GM21423 (cell line): ENCODE results near the gene PEX5L.
"Not testable (repeated sequence)": the region's sequence is repeated elsewhere in the genome, so short reads cannot be mapped to it uniquely, and the experiment has no call there.

Experiments
- ATAC-seq: cut with Tn5 transposase; IDR thresholded peaks from one replicate; pipeline ENCODE4 v1.9.1; 2021; ENCODE audit warnings: mild to moderate bottlenecking, moderate library complexity; ENCODE audit not compliant: unreplicated experiment

PEX5L gene, protein sequence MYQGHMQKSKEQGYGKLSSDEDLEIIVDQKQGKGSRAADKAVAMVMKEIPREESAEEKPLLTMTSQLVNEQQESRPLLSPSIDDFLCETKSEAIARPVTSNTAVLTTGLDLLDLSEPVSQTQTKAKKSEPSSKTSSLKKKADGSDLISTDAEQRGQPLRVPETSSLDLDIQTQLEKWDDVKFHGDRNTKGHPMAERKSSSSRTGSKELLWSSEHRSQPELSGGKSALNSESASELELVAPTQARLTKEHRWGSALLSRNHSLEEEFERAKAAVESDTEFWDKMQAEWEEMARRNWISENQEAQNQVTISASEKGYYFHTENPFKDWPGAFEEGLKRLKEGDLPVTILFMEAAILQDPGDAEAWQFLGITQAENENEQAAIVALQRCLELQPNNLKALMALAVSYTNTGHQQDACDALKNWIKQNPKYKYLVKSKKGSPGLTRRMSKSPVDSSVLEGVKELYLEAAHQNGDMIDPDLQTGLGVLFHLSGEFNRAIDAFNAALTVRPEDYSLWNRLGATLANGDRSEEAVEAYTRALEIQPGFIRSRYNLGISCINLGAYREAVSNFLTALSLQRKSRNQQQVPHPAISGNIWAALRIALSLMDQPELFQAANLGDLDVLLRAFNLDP

GRCh38 chr3:180036671-180037455 is at the start of gene PEX5L:
TSS of gene PEX5L (minus strand) at chr3:180036937. CDS start at chr3:180036599, 338 bp downstream.
- peak; percentile 80 for ATAC-seq

DNA sequence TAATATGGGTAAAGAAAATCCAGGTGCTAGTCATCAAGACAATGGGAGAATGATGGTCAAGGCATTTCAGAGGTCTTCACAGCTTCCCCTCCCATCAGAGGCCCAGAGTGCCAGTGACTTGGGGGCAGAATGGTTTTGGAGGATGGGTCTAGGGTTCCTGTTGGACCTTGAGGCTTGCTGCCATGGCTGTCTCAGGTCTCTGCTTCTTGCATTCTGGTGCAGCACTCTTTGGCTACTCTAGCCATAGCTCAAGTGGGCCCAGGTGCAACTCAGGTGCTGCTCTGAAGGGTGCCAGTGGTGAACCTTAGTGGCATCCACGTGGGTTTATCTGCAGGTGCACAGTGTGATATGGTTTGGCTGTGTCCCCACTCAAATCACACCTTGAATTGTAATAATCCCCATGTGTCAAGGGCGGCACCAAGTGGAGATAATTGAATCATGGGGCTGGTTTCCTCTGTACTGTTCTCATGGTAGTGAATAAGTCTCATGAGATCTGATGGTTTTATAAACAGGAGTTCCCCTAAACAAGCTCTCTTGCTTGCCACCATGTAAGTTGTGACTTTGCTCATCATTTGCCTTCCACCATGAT is 48.5 kb upstream of the PEX5L start:
- no peak for ATAC-seq

DNA sequence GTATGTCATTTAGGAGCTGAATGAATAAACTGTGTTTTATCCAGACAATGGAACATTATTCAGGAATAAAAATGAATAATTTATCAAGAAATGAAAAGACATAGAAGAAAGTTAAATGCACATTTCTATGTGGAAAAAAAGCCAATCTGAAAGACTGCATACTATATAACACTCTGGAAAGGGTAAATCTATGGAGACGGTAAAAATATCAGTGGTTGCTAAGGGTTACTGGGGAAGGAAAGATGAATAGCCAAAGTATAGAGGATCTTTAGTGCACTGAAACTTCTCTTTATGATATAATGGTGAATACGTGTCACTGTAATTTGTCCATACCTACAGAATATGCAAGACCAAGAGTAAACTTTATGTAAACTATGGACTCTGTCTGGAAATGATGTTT is 46.0 kb upstream of the PEX5L start:
- ATAC-seq, result no peak

- ATAC-seq, result no peak
These were observed 41.9 kb upstream of the PEX5L start for GRCh38 chr3:180078592-180078991.

DNA sequence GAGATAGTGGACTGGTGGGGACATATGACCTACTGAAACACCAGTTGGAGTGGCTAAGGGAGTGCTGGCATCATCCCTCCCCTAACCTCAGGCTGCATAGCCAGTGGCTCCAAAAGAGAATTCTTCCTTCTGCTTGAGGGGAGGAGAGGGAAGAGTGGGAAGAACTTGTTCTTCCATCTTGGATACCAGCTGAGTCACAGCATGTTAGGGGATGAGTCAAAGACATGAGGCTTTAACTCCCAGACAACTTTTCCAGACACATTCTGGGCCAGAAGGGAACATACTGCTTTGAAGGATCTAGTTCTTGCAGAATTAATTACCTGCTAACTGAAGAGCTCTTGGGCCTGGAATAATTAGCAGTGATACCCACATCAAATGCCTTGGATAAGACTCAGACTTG is 36.8 kb upstream of the PEX5L start:
- no peak for ATAC-seq

DNA sequence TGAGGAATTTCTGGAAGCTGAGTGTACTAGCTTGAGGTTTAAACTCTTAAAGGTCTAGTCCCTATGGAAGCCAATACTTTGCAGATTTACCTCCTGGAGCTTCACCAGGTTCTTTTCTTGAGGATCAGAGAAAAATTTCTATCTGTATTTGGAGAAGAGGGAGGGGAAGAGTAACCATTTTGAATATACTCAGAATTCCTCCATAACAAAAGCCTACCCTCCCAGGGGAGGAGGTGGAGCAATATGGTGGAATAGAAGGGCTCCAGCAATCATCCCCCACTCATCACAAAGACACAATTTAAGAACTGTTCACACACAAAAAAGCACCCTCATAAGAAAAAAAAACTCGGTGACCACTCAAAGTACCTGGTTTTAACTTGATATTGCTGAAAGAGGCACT is 36.0 kb upstream of the PEX5L start:
- ATAC-seq, result no peak

DNA sequence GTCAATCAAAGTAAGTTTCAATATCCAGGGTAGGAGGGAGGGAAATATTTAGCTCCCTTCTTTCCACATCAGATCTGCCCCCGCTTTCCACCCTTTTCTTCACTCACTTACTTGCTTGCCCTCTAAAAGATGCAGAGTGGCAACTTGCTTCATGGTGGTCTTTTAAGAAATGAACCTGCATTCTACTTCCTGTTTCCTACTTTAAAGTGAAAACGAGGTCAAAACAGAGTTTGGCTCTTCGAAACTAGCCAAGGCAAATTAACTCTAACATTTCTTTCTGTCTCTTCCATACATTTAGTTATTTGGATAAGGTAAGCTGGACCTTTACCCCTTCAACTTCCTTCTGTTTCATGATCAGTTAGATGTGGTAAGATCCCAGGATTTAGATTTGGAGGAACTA is 34.2 kb upstream of the PEX5L start:
- no peak for ATAC-seq

DNA sequence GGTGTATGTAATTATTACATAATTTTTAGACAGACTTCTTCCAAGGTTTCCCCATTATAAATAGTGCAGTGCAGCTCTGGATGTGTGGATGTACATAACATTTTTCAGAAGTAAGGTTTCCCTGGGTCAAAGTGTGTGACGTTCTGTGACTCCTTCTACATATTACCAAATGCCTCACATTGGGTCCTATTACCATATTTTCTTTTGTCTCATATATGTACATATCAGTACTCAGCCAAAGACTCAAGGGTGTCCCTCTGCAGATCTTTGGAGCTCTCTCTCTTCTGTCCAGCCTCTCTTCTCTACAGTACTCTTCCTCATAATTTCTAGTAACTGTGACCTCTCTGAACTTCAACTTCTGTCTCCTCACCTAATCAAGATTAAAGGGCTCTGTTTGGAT is 31.3 kb upstream of the PEX5L start:
- no peak for ATAC-seq

- no peak for ATAC-seq
These were observed 29.9 kb upstream of the PEX5L start for GRCh38 chr3:180066598-180066997.

GRCh38 chr3:180063783-180064182 is 27.0 kb upstream of the PEX5L start:
- ATAC-seq, result no peak

DNA sequence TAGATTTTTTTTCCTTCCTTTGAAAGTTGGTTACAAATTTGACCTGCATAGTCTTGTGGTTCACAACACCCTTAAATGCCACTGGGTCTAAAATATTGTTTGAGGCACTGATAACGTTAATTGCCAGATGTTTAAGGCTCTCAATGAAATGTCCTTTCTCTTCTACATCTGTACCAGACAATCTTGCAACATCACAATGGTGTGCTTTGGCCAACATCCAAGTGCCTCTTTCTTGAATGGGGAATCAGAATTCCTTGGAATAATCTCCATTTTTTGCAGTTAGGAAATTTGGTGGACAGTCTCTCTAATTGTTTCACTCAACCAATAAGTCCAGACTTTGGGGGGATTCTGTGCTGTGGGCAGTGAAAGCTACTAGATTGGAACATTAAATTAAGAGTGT is 26.0 kb upstream of the PEX5L start:
- ATAC-seq, result no peak

DNA sequence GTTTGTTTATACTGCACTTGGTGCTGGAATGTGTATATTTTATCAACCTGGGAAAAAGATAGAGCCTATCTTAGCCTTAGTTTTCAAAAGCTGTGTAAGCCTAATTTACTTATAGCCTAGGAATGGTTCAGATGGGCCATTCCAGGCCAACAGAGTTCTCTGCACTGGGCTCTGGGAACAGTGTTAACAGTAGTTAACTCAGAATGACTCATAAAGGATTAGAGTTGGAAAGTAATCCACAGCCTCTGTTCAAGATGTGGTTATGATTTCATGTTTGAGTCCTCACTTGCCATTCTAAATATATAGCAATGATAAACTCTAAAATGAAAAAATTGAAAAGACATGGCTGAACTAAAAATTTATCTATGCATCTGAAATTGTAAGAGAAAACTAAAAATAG is 22.6 kb upstream of the PEX5L start:
- no peak for ATAC-seq

DNA sequence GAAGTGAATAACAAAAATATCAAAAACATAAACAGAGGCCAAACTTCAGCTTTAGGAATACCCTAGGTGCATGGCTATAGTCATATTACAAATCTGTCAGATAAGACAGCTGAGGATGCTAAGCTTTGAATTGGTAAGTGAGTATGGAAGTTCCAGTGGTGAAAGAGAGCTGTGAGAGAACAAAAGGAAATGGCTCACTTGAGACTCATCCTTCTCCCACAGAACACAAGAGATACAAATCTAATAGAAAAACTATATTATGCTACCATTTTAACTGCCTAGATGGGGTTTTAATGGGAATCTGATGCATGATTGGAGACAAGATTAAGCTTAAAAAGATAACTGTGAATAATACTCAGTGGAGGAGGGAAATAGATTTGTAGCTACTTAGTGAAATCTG is 21.5 kb upstream of the PEX5L start:
- ATAC-seq, result no peak

DNA sequence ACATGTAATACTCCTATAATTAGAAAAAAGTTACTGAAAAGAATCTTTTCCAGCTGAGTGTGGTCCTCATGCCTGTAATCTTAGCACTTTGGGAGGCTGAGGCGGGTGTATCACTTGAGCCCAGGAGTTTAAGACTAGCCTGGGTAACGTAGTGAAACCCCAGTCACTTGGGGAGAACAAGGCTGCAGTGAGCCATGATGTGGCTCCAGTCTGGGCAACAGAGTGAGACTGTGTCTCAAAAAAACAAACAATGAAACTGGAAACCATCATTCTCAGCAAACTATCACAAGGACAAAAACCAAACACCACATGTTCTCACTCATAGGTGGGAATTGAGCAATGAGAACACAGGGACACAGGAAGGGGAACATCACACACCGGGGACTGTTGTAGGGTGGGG is 18.9 kb upstream of the PEX5L start:
- ATAC-seq, result not testable (repeated sequence)

DNA sequence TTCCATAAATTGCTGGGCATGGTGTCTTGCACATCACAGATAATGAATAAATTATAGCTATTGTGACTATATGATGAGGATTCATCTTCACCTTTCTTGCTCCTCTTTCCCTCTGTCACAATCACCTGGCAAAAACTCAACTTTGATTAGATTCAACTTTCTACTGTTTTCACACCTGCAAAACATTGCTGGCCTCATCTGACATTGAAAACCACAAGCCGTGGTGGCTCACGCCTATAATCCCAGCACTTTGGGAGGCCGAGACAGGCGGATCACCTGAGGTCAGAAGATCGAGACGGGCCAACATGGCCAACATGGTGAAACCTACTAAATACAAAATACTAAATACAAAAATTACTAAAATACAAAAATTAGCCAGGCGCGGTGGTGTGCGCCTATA is 12.7 kb upstream of the PEX5L start:
- no peak for ATAC-seq

GRCh38 chr3:180048840-180049239 is 12.1 kb upstream of the PEX5L start:
- ATAC-seq, result no peak

GRCh38 chr3:180048103-180048502 is 11.4 kb upstream of the PEX5L start:
- ATAC-seq, result peak; percentile 93

DNA sequence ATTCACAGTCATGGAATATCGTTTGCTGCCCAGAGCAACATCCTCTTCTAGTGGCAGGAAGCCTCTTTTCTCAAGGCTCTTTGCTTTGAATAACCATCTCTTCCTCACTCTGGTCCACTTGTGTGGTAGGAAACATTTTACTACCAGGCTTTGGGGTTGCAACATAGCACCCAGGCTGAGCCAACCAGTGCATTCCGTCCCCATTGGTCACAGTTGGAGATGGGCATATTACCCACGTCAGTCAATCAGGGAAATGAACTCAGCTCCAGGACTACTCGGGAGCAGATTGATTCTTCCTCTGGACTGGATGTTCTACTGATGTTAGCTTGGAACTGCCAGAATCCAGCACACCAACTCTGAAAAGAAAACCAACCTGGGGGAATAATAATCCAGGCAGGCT is 4.2 kb upstream of the PEX5L start:
- ATAC-seq, result no peak

DNA sequence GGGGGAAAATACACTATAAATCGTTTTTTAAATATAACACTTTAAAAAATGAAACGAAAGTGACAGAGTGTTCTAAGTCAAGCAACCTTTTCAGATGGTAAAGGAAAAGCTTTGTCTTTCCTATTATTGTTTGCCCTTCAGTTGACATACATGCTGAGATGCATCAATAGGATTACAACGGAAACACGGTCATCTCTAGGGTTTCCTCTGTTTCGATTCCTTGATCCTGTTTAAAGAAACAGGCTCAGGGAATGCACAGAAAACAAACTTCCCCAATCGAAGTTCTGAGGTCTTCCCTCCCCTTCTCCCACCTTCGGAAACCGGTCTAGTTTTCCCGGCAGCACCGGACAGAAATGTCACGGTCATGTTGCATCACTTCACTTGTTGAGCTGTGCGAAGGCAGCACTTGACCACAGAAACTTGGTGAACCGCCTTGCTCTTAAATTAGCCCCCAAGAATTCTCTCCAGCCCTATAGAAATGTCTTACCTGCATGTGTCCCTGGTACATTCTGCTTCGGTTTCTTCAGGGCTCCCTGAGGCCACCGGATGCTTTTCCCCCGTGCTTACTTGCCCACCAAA is 556 bp downstream of the PEX5L start:
- ATAC-seq, result peak; percentile 56

GRCh38 chr3:180026997-180027396 is 9.7 kb downstream of the PEX5L start:
- ATAC-seq, result no peak

DNA sequence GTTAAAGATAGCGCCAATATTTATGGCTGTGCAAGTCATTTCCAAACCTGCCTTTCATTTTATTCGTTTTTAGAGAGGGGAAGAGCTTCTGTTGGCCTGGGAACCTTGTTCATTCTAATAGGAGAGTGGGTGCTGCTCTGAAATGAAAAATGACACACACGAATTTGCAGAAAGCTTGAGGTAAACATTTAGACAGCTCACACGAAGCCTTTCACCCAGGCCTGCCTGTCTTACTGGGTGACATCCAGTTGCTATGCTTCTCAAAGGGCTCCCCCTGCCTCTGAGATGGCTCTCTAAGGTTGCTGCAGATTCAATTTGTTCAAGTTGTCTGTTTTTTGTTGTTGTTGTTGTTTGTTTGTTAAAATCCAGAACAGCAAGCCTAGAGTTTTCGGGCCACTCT is 18.2 kb downstream of the PEX5L start:
- no peak for ATAC-seq
